Measurements from ENCODE around the gene CCDC63. TPM values are rescaled to one million over a fixed set of nuclear protein-coding genes. Genes with fewer than 3 reads are reported as not detected.
"Not testable (repeated sequence)": the region's sequence is repeated elsewhere in the genome, so short reads cannot be mapped to it uniquely, and the experiment has no call there.

The CCDC63 gene
- total RNA-seq, 1 donor from 2014 or later = not detected

GRCh38 chr12:110844551-110845338, 2.0 kb upstream of the CCDC63 start:
- no peak for ATAC-seq

- no peak for ATAC-seq
These were observed 1.5 kb upstream of the CCDC63 start for GRCh38 chr12:110845339-110845682.

- ATAC-seq = no peak
These were observed 1.6 kb downstream of the CCDC63 start for GRCh38 chr12:110848314-110848923.

- no peak for ATAC-seq
These were observed 2.4 kb downstream of the CCDC63 start for GRCh38 chr12:110849221-110849620.

- no peak for ATAC-seq
These were observed 3.1 kb downstream of the CCDC63 start for GRCh38 chr12:110849748-110850403.

GRCh38 chr12:110850762-110851161, 4.0 kb downstream of the CCDC63 start:
- ATAC-seq = no peak

GRCh38 chr12:110853836-110854235, 7.0 kb downstream of the CCDC63 start:
- no peak for ATAC-seq

- no peak for ATAC-seq
These were observed 9.8 kb downstream of the CCDC63 start for GRCh38 chr12:110856542-110856941.

GRCh38 chr12:110857528-110857927, 10.7 kb downstream of the CCDC63 start:
- no peak for ATAC-seq

GRCh38 chr12:110857954-110858353, 11.2 kb downstream of the CCDC63 start:
- not testable (repeated sequence) for ATAC-seq

- ATAC-seq = no peak
These were observed 12.1 kb downstream of the CCDC63 start for GRCh38 chr12:110858848-110859247.

- no peak for ATAC-seq
These were observed 14.1 kb downstream of the CCDC63 start for GRCh38 chr12:110860833-110861296.

GRCh38 chr12:110861729-110862128, 14.9 kb downstream of the CCDC63 start:
- no peak for ATAC-seq

GRCh38 chr12:110862329-110862728, 15.5 kb downstream of the CCDC63 start:
- ATAC-seq = no peak

GRCh38 chr12:110863161-110863560, 16.4 kb downstream of the CCDC63 start:
- ATAC-seq = no peak

- no peak for ATAC-seq
These were observed 18.7 kb downstream of the CCDC63 start for GRCh38 chr12:110865521-110865920.

GRCh38 chr12:110869026-110869425, 22.2 kb downstream of the CCDC63 start:
- no peak for ATAC-seq

GRCh38 chr12:110869803-110870202, 23.0 kb downstream of the CCDC63 start:
- no peak for ATAC-seq

- ATAC-seq = no peak
These were observed 25.3 kb downstream of the CCDC63 start for GRCh38 chr12:110872100-110872499.

- ATAC-seq = no peak
These were observed 27.6 kb downstream of the CCDC63 start for GRCh38 chr12:110874351-110874750.

GRCh38 chr12:110874781-110875180, 28.0 kb downstream of the CCDC63 start:
- no peak for ATAC-seq

- ATAC-seq = no peak
These were observed 33.9 kb downstream of the CCDC63 start for GRCh38 chr12:110880651-110881050.

GRCh38 chr12:110883251-110883650, 36.5 kb downstream of the CCDC63 start:
- no peak for ATAC-seq
